Measurements from ENCODE around the gene B3GNT4. TPM values are rescaled to one million over a fixed set of nuclear protein-coding genes. Genes with fewer than 3 reads are reported as not detected.

The B3GNT4 gene
- polyA plus RNA-seq, 1 donor from 2014 or later, result 1.8 TPM

DNA sequence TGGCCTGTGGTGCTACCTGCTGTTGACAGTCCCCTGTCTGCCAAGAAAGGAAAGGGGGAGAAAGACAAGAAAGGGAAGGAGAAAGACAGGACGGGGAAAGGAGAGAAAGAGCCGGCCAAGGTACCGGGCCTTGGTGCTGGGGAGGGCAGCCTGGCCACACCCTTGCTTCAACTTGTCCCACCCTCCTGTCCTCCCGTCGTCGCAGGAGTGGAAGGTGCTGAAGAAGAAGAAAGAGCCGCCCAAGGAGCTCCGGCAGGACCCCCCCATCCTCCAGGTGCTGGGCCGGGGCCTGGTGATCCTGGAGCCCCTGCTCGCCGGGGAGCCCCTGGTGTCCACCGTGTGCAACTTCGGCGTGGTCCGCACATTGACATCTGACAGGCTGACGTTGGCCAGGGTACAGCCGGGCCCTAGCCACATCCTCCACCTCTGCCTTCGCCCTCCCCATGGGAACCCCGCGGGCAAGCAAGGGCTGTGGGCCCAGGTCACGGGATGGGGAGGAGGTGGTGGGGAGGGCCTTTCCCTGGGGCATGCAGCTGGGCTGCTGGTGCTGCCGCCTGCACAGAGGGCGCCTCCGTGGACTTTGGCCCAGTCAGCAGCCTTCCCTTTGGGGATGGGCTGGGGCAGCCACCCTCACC is 2.9 kb upstream of the B3GNT4 start:
- no peak overlapping the region for H3K4me2 ChIP-seq (ENCODE audit: low read length)
- no peaks in the 10 kb centered on the region for H3K9me3 ChIP-seq (ENCODE audit: low read length)
- H3K27ac ChIP-seq (ENCODE audit: low read length), result no peak overlapping the region
- H3K79me2 ChIP-seq (replicated peaks; ENCODE audit: insufficient read depth, low read length), result no peaks in the 10 kb centered on the region
- H3K9ac ChIP-seq (ENCODE audit: low read length), result no peak overlapping the region
- H3K9me2 ChIP-seq (ENCODE audit: insufficient read depth, low read length), result no peaks in the 10 kb centered on the region
- no peak overlapping the region for H2AFZ ChIP-seq (ENCODE audit: low read depth, low read length)
- no peak overlapping the region for H3K4me3 ChIP-seq (ENCODE audit: low read length)
- TF ChIP-seq CTCF (IDR thresholded peaks at IDR 0.05; ENCODE audit: poor library complexity, severe bottlenecking) (no peak), EZH2 (IDR thresholded peaks at IDR 0.05; ENCODE audit: borderline replicate concordance, insufficient read depth, low read length, poor library complexity, severe bottlenecking) (no peak), TAF1 (IDR thresholded peaks at IDR 0.05; ENCODE audit: low read depth) (no peak), POLR2AphosphoS5 (IDR thresholded peaks at IDR 0.05) (no peak), MXI1 (conservative IDR thresholded peaks at IDR 0.05; ENCODE audit: poor library complexity, severe bottlenecking) (no peak), SMC3 (conservative IDR thresholded peaks at IDR 0.05; ENCODE audit: poor library complexity) (no peak), EP300 (conservative IDR thresholded peaks at IDR 0.05; ENCODE audit: poor library complexity, severe bottlenecking) (no peak), RAD21 (conservative IDR thresholded peaks at IDR 0.05) (no peak), REST (IDR thresholded peaks at IDR 0.05; ENCODE audit: borderline replicate concordance) (no peak)
- H4K20me1 ChIP-seq (ENCODE audit: insufficient read depth), result no peaks in the 10 kb centered on the region
- H3F3A ChIP-seq (ENCODE audit: insufficient read depth, low read length, poor library complexity, severe bottlenecking), result no peaks in the 10 kb centered on the region
- H3K36me3 ChIP-seq (ENCODE audit: insufficient read depth, low read length), result no peaks in the 10 kb centered on the region
- H3K27me3 ChIP-seq (ENCODE audit: insufficient read depth, low read depth, low read length), result peaks cover 38% of the 10 kb centered on the region

DNA sequence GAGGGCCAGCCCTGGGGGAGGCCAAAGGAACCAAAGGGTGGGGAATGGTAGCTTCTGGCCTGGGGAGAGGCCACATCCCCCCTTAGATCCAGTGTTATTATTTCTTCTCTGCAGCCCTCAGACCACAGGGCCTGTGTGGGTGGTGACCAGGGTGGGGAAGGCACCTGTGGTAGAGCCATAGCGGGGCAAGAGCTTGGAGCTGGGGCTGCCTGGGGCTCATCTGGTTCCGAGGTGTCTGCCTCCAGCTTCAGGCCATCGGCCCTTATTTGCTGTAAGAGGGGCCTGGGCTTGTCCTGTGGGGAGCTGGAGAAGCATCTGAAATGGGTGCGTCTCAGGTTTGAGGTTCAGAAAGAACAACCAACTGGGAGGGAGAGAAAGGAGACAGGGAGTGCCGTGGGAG is 2.1 kb upstream of the B3GNT4 start:
- Histone ChIP-seq H3K27ac (ENCODE audit: low read length) (no peak overlapping the region), H3F3A (ENCODE audit: insufficient read depth, low read length, poor library complexity, severe bottlenecking) (no peaks in the 10 kb centered on the region), H3K79me2 (replicated peaks; ENCODE audit: insufficient read depth, low read length) (no peaks in the 10 kb centered on the region), H3K9me2 (ENCODE audit: insufficient read depth, low read length) (no peaks in the 10 kb centered on the region), H2AFZ (ENCODE audit: low read depth, low read length) (no peak overlapping the region), H3K9ac (ENCODE audit: low read length) (no peak overlapping the region), H4K20me1 (ENCODE audit: insufficient read depth) (no peaks in the 10 kb centered on the region), H3K4me2 (ENCODE audit: low read length) (no peak overlapping the region), H3K9me3 (ENCODE audit: low read length) (no peaks in the 10 kb centered on the region), H3K27me3 (ENCODE audit: insufficient read depth, low read depth, low read length) (peaks cover 38% of the 10 kb centered on the region), H3K36me3 (ENCODE audit: insufficient read depth, low read length) (no peaks in the 10 kb centered on the region), H3K4me3 (ENCODE audit: low read length) (no peak overlapping the region)
- no peak for TF ChIP-seq MXI1 (conservative IDR thresholded peaks at IDR 0.05; ENCODE audit: poor library complexity, severe bottlenecking)
- no peak for TF ChIP-seq EZH2 (IDR thresholded peaks at IDR 0.05; ENCODE audit: borderline replicate concordance, insufficient read depth, low read length, poor library complexity, severe bottlenecking)
- TF ChIP-seq EP300 (conservative IDR thresholded peaks at IDR 0.05; ENCODE audit: poor library complexity, severe bottlenecking), result no peak
- TF ChIP-seq REST (IDR thresholded peaks at IDR 0.05; ENCODE audit: borderline replicate concordance), result no peak
- no peak for TF ChIP-seq SMC3 (conservative IDR thresholded peaks at IDR 0.05; ENCODE audit: poor library complexity)
- no peak for TF ChIP-seq POLR2AphosphoS5 (IDR thresholded peaks at IDR 0.05)
- no peak for TF ChIP-seq CTCF (IDR thresholded peaks at IDR 0.05; ENCODE audit: poor library complexity, severe bottlenecking)
- no peak for TF ChIP-seq RAD21 (conservative IDR thresholded peaks at IDR 0.05)
- no peak for TF ChIP-seq TAF1 (IDR thresholded peaks at IDR 0.05; ENCODE audit: low read depth)

Data from neural cell (in vitro differentiated cells).